H9 (cell line): ENCODE data around the gene ELMO2. TPM values are rescaled to one million over a fixed set of nuclear protein-coding genes. Genes with fewer than 3 reads are reported as not detected.

Experiments used
- DNase-seq: peaks from one replicate; pipeline ENCODE4 v3.0.0-alpha.2; 2017
- H2AFZ ChIP-seq: one replicate; pipeline ENCODE4 v1.6.1; 2013; ENCODE audit warnings: mild to moderate bottlenecking, low read length, control low read depth, moderate library complexity
- H2AK5ac ChIP-seq: 2 replicates; pipeline ENCODE4 v1.6.1; 2013; ENCODE audit warnings: low read length, control low read depth, mixed read lengths; ENCODE audit not compliant: insufficient read length
- H2BK120ac ChIP-seq: one replicate; pipeline ENCODE4 v1.6.1; 2013; ENCODE audit warnings: low read depth, mild to moderate bottlenecking, low read length, control low read depth, inconsistent platforms; ENCODE audit not compliant: poor library complexity, severe bottlenecking
- H2BK12ac ChIP-seq: 2 replicates; pipeline ENCODE4 v1.6.1; 2013; ENCODE audit warnings: low read length, control low read depth, mixed read lengths, low read depth; ENCODE audit not compliant: insufficient read length
- H2BK15ac ChIP-seq: 2 replicates; pipeline ENCODE4 v1.6.1; 2013; ENCODE audit warnings: low read depth, low read length, control low read depth
- H2BK20ac ChIP-seq: one replicate; pipeline ENCODE4 v1.6.1; 2013; ENCODE audit warnings: low read depth, mild to moderate bottlenecking, low read length, control low read depth, inconsistent platforms; ENCODE audit not compliant: poor library complexity, severe bottlenecking
- H2BK5ac ChIP-seq: 2 replicates; pipeline ENCODE4 v1.6.1; 2013; ENCODE audit warnings: low read length, control low read depth, mixed read lengths; ENCODE audit not compliant: insufficient read length
- H3K14ac ChIP-seq: 2 replicates; pipeline ENCODE4 v1.6.1; 2013; ENCODE audit warnings: low read length, control low read depth; ENCODE audit not compliant: insufficient read depth
- H3K18ac ChIP-seq: 2 replicates; pipeline ENCODE4 v1.6.1; 2013; ENCODE audit warnings: low read depth, mild to moderate bottlenecking, mixed read lengths, low read length, control low read depth; ENCODE audit not compliant: insufficient read length
- H3K23ac ChIP-seq: 2 replicates; pipeline ENCODE4 v1.6.1; 2013; ENCODE audit warnings: low read length, control low read depth, mixed read lengths, low read depth; ENCODE audit not compliant: insufficient read length
- H3K23me2 ChIP-seq: 2 replicates; pipeline ENCODE4 v1.6.1; 2013; ENCODE audit warnings: low read depth, mild to moderate bottlenecking, mixed read lengths, low read length, control low read depth; ENCODE audit not compliant: insufficient read length, poor library complexity, severe bottlenecking
- H3K27ac ChIP-seq: 2 replicates; pipeline ENCODE4 v1.5.1; 2013; ENCODE audit warnings: low read length, control low read depth, mixed read lengths, low read depth; ENCODE audit not compliant: insufficient read length
- H3K27me3 ChIP-seq: 2 replicates; pipeline ENCODE4 v1.6.1; 2013; ENCODE audit warnings: low read length, control low read depth, inconsistent platforms; ENCODE audit not compliant: insufficient read depth
- H3K4ac ChIP-seq: 2 replicates; pipeline ENCODE4 v1.6.1; 2013; ENCODE audit warnings: low read depth, mild to moderate bottlenecking, control low read depth, inconsistent platforms, low read length, moderate library complexity
- H3K4me1 ChIP-seq: 2 replicates; pipeline ENCODE4 v1.6.1; 2013; ENCODE audit warnings: low read length, control low read depth, inconsistent platforms; ENCODE audit not compliant: insufficient read depth
- H3K4me2 ChIP-seq: 2 replicates; pipeline ENCODE4 v1.6.1; 2013; ENCODE audit warnings: low read length, control low read depth, mixed read lengths; ENCODE audit not compliant: insufficient read length, insufficient read depth
- H3K56ac ChIP-seq: 2 replicates; pipeline ENCODE4 v1.6.1; 2013; ENCODE audit warnings: low read depth, mild to moderate bottlenecking, mixed read lengths, low read length, control low read depth; ENCODE audit not compliant: insufficient read length
- H3K79me1 ChIP-seq: 2 replicates; pipeline ENCODE4 v1.6.1; 2013; ENCODE audit warnings: low read depth, mild to moderate bottlenecking, moderate library complexity, low read length, control low read depth, inconsistent platforms; ENCODE audit not compliant: insufficient read depth, poor library complexity, severe bottlenecking
- H3K79me2 ChIP-seq: 2 replicates; pipeline ENCODE4 v1.6.1; 2013; ENCODE audit warnings: low read length, control low read depth, inconsistent platforms; ENCODE audit not compliant: insufficient read depth
- H3K9ac ChIP-seq: 2 replicates; pipeline ENCODE4 v1.6.1; 2013; ENCODE audit warnings: low read length, control low read depth, mixed read lengths; ENCODE audit not compliant: insufficient read length; ENCODE audit errors: extremely low read depth
- H3K9me3 ChIP-seq: one replicate; pipeline ENCODE4 v1.6.1; 2013; ENCODE audit warnings: low read depth, low read length, inconsistent platforms; ENCODE audit not compliant: control insufficient read depth
- H3T11ph ChIP-seq: one replicate; pipeline ENCODE4 v1.6.1; 2013; ENCODE audit warnings: mild to moderate bottlenecking, low read length, control low read depth, inconsistent platforms
- H4K20me1 ChIP-seq: one replicate; pipeline ENCODE4 v1.6.1; 2013; ENCODE audit not compliant: control insufficient read depth, insufficient read length, insufficient read depth
- H4K5ac ChIP-seq: 2 replicates; pipeline ENCODE4 v1.6.1; 2013; ENCODE audit warnings: low read depth, mild to moderate bottlenecking, mixed read lengths, low read length, control low read depth; ENCODE audit not compliant: insufficient read length
- H4K8ac ChIP-seq: replicated peaks from 2 replicates; pipeline ENCODE4 v1.6.1; 2013; ENCODE audit warnings: low read length, control low read depth, mixed read lengths, low read depth; ENCODE audit not compliant: insufficient read length
- H4K91ac ChIP-seq: 2 replicates; pipeline ENCODE4 v1.6.1; 2013; ENCODE audit warnings: low read depth, mild to moderate bottlenecking, moderate library complexity, mixed read lengths, low read length, control low read depth; ENCODE audit not compliant: insufficient read length
- H3K27ac Mint-ChIP-seq, 3 experiments: 2 replicates in 2 of 3; 3 replicates in 1 of 3; pipeline ENCODE4 v1.8.0; 2020 to 2021; ENCODE audit warnings: mixed read lengths in 3 of 3, mild to moderate bottlenecking in 1 of 3, moderate library complexity in 1 of 3
- H3K27me3 Mint-ChIP-seq: 2 replicates; pipeline ENCODE4 v1.8.0; 2021; ENCODE audit warnings: low read depth, mild to moderate bottlenecking, moderate library complexity, mixed read lengths
- H3K36me3 Mint-ChIP-seq, 3 experiments: 2 replicates in 2 of 3; 3 replicates in 1 of 3; pipeline ENCODE4 v1.8.0; 2020 to 2021; ENCODE audit warnings: low read depth in 3 of 3, mixed read lengths in 3 of 3; ENCODE audit not compliant: insufficient read depth in 1 of 3
- H3K4me1 Mint-ChIP-seq, 2 experiments: 2 replicates each; pipeline ENCODE4 v1.8.0; 2020; ENCODE audit warnings: mixed read lengths in 2 of 2
- H3K4me3 Mint-ChIP-seq, 2 experiments: 2 replicates in 1 of 2; 3 replicates in 1 of 2; pipeline ENCODE4 v1.8.0; 2020 to 2021; ENCODE audit warnings: mild to moderate bottlenecking in 2 of 2, mixed read lengths in 2 of 2, moderate library complexity in 1 of 2
- H3K9me3 Mint-ChIP-seq, 2 experiments: 2 replicates in 1 of 2; 3 replicates in 1 of 2; pipeline ENCODE4 v1.8.0; 2020; ENCODE audit warnings: mild to moderate bottlenecking in 2 of 2, mixed read lengths in 2 of 2, moderate library complexity in 1 of 2
- WGBS: extraction: QIAGEN DNeasy Blood & Tissue Kit; methylation state at CpG from one replicate; pipeline ENCODE4 v1.1.7; 2013; ENCODE audit warnings: missing lambda C conversion rate, low lambda C conversion rate, mixed read lengths; ENCODE audit not compliant: insufficient read length; ENCODE audit errors: extremely low coverage; 5-methylcytosine and 5-hydroxymethylcytosine counted together
- total RNA-seq: library from RNA; stranded (reverse); gene quantifications from 2 replicates; pipeline ENCODE4 v1.2.1, GENCODE V29; 2021
- TF ChIP-seq, protein P1 (sequence below): fragments of 200-600 bp; sonication (generic); conservative IDR thresholded peaks from 3 replicates; pipeline ENCODE4 v1.8.0; 2021; ENCODE audit warnings: antibody characterized with exemption, mild to moderate bottlenecking

ELMO2 gene
- total RNA-seq, 1 experiment from 2014 or later, result 32.5 TPM

DNA sequence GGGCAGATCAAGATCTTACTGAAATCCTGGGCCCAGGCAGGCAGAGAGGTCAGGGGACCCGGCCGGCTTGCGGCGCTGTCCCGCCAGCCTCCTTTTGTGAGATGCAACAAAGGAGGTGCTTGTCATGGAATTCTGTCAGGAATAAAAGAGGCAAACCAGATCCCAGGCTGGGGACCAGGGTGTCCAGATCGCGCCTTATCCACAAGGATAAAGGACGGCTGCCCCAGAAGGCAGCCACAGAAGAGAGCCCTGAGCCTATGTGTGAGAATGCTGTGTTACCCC lies 55.5 kb downstream of the ELMO2 start:
- Mint-ChIP-seq H3K4me3 (peak overlapping the region; percentile 12 to 27; a peak in 3 of 5 replicates), H3K27ac (peak overlapping the region; percentile 79 to 98 (median 98); a peak in 6 of 7 replicates), H3K36me3 (peaks cover 9 to 48% (median 44%) of the 10 kb centered on the region in 3 experiments), H3K9me3 (no peaks in the 10 kb centered on the region), H3K4me1 (peaks cover 30 to 39% of the 10 kb centered on the region in 2 experiments), H3K27me3 (peaks cover 5% of the 10 kb centered on the region)
- no peaks in the 10 kb centered on the region for H3K9me3 ChIP-seq
- no peak overlapping the region for H4K5ac ChIP-seq
- H2BK20ac ChIP-seq, result no peak overlapping the region
- H3K23ac ChIP-seq, result no peak overlapping the region
- H3K14ac ChIP-seq, result no peak overlapping the region
- no peak overlapping the region for H2BK12ac ChIP-seq
- no peak overlapping the region for H4K91ac ChIP-seq
- H3K9ac ChIP-seq, result no peak overlapping the region
- TF ChIP-seq, protein P1, sequence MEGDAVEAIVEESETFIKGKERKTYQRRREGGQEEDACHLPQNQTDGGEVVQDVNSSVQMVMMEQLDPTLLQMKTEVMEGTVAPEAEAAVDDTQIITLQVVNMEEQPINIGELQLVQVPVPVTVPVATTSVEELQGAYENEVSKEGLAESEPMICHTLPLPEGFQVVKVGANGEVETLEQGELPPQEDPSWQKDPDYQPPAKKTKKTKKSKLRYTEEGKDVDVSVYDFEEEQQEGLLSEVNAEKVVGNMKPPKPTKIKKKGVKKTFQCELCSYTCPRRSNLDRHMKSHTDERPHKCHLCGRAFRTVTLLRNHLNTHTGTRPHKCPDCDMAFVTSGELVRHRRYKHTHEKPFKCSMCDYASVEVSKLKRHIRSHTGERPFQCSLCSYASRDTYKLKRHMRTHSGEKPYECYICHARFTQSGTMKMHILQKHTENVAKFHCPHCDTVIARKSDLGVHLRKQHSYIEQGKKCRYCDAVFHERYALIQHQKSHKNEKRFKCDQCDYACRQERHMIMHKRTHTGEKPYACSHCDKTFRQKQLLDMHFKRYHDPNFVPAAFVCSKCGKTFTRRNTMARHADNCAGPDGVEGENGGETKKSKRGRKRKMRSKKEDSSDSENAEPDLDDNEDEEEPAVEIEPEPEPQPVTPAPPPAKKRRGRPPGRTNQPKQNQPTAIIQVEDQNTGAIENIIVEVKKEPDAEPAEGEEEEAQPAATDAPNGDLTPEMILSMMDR, result no peak
- no peak overlapping the region for H2AFZ ChIP-seq
- H3T11ph ChIP-seq, result no peak overlapping the region
- H3K4me2 ChIP-seq, result no peak overlapping the region
- no peaks in the 10 kb centered on the region for H3K23me2 ChIP-seq
- H2BK120ac ChIP-seq, result no peak overlapping the region
- peak overlapping the region; percentile 63 for H3K18ac ChIP-seq
- H2BK15ac ChIP-seq, result no peak overlapping the region
- no peaks in the 10 kb centered on the region for H4K20me1 ChIP-seq
- H2BK5ac ChIP-seq, result no peak overlapping the region
- H2AK5ac ChIP-seq, result no peak overlapping the region
- no peaks in the 10 kb centered on the region for H3K79me1 ChIP-seq
- H3K79me2 ChIP-seq, result no peaks in the 10 kb centered on the region
- H3K27me3 ChIP-seq, result no peaks in the 10 kb centered on the region
- H3K4ac ChIP-seq, result no peak overlapping the region
- H3K4me1 ChIP-seq, result no peaks in the 10 kb centered on the region; the same call in 1 of the 2 replicates
- H3K27ac ChIP-seq, result no peak overlapping the region
- WGBS, result no CpG with 5 or more reads among the region's 8 CpGs
- no peak overlapping the region for H4K8ac ChIP-seq
- no peak overlapping the region for H3K56ac ChIP-seq
- peak; percentile 47 for DNase-seq
